ENCODE measurements around the gene ADAMTS16.

DNA sequence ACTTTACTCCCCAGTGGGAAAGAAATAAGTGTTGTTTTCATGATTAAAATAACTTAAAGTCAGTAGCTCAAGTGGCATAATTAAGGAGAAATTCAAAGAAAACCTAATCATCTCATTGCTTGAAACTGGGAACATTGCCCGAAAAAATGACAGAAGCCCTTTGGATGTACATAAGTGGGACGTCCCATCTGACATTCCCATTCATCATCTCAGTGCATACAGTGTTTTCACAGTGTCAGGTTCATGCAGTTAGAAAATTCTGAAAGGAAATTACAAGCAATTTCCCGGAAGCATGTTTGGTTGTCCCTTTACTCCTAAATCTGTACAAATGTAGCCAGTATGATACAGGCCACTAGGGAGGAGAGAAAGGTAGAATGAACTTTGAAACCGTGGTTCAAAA is 95.6 kb downstream of the ADAMTS16 start:
- TF ChIP-seq, protein P1, sequence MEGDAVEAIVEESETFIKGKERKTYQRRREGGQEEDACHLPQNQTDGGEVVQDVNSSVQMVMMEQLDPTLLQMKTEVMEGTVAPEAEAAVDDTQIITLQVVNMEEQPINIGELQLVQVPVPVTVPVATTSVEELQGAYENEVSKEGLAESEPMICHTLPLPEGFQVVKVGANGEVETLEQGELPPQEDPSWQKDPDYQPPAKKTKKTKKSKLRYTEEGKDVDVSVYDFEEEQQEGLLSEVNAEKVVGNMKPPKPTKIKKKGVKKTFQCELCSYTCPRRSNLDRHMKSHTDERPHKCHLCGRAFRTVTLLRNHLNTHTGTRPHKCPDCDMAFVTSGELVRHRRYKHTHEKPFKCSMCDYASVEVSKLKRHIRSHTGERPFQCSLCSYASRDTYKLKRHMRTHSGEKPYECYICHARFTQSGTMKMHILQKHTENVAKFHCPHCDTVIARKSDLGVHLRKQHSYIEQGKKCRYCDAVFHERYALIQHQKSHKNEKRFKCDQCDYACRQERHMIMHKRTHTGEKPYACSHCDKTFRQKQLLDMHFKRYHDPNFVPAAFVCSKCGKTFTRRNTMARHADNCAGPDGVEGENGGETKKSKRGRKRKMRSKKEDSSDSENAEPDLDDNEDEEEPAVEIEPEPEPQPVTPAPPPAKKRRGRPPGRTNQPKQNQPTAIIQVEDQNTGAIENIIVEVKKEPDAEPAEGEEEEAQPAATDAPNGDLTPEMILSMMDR (conservative IDR thresholded peaks at IDR 0.05; ENCODE audit: low read depth in 2 of 2), result no peak
- TF ChIP-seq EZH2 (IDR thresholded peaks at IDR 0.05; ENCODE audit: low read depth, unreplicated experiment) (no peak), POLR2AphosphoS5 (IDR thresholded peaks at IDR 0.05; ENCODE audit: low read depth) (no peak), JUNB (IDR thresholded peaks at IDR 0.05; ENCODE audit: unreplicated experiment) (no peak), CREB1 (CRISPR knock-in tag; IDR thresholded peaks at IDR 0.05; ENCODE audit: low read depth) (no peak), EZH2phosphoT487 (IDR thresholded peaks at IDR 0.05; ENCODE audit: unreplicated experiment) (no peak)
- TF ChIP-seq, protein P2, sequence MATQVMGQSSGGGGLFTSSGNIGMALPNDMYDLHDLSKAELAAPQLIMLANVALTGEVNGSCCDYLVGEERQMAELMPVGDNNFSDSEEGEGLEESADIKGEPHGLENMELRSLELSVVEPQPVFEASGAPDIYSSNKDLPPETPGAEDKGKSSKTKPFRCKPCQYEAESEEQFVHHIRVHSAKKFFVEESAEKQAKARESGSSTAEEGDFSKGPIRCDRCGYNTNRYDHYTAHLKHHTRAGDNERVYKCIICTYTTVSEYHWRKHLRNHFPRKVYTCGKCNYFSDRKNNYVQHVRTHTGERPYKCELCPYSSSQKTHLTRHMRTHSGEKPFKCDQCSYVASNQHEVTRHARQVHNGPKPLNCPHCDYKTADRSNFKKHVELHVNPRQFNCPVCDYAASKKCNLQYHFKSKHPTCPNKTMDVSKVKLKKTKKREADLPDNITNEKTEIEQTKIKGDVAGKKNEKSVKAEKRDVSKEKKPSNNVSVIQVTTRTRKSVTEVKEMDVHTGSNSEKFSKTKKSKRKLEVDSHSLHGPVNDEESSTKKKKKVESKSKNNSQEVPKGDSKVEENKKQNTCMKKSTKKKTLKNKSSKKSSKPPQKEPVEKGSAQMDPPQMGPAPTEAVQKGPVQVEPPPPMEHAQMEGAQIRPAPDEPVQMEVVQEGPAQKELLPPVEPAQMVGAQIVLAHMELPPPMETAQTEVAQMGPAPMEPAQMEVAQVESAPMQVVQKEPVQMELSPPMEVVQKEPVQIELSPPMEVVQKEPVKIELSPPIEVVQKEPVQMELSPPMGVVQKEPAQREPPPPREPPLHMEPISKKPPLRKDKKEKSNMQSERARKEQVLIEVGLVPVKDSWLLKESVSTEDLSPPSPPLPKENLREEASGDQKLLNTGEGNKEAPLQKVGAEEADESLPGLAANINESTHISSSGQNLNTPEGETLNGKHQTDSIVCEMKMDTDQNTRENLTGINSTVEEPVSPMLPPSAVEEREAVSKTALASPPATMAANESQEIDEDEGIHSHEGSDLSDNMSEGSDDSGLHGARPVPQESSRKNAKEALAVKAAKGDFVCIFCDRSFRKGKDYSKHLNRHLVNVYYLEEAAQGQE (IDR thresholded peaks at IDR 0.05; ENCODE audit: unreplicated experiment), result no peak
